ENCODE data around the gene INSRR.

INSRR gene

GRCh38 chr1:156847591-156848460 lies 11.1 kb downstream of the INSRR start:
- Histone ChIP-seq H3K4me3 (ENCODE audit: low read depth in 1 of 2, low read length in 2 of 2) (no peak overlapping the region), H2AFZ (ENCODE audit: low read depth, low read length) (no peak overlapping the region), H3K4me2 (ENCODE audit: insufficient read depth, low read length) (no peak overlapping the region)

GRCh38 chr1:156846643-156847042 lies 12.3 kb downstream of the INSRR start:
- DNase-seq (no peak), ATAC-seq (ENCODE audit: insufficient read depth, low read depth) (no peak)
- Histone ChIP-seq H3K36me3 (ENCODE audit: insufficient read depth, low read length) (no peaks in the 10 kb centered on the region), H3K9ac (ENCODE audit: low read depth, low read length) (no peak overlapping the region), H3K9me3 (ENCODE audit: insufficient read depth, low read length, severe bottlenecking) (no peaks in the 10 kb centered on the region), H3K79me2 (ENCODE audit: insufficient read depth, low read length) (no peaks in the 10 kb centered on the region), H2AFZ (ENCODE audit: low read depth, low read length) (no peak overlapping the region), H3K4me2 (ENCODE audit: insufficient read depth, low read length) (no peak overlapping the region), H3K4me1 (ENCODE audit: insufficient read depth, low read length) (no peaks in the 10 kb centered on the region), H3K27ac (ENCODE audit: low read length) (no peak overlapping the region), H3K27me3 (ENCODE audit: insufficient read depth, low read length, poor library complexity) (peaks cover 5% of the 10 kb centered on the region), H4K20me1 (ENCODE audit: insufficient read depth, low read length) (peaks cover 5% of the 10 kb centered on the region; the same call in 1 of the 2 replicates), H3K4me3 (ENCODE audit: low read depth in 1 of 2, low read length in 2 of 2) (no peak overlapping the region)
- TF ChIP-seq CTCF (IDR thresholded peaks at IDR 0.05; ENCODE audit: borderline replicate concordance, extremely low read depth, low read length, poor library complexity, severe bottlenecking) = no peak

More at GRCh38 chr1:156847591-156848460, 11.1 kb downstream of the INSRR start:
- DNase-seq (no peak), ATAC-seq (ENCODE audit: insufficient read depth, low read depth) (no peak)
- H4K20me1 ChIP-seq (ENCODE audit: insufficient read depth, low read length) = peaks cover 5% of the 10 kb centered on the region; the same call in 1 of the 2 replicates
- no peaks in the 10 kb centered on the region for H3K36me3 ChIP-seq (ENCODE audit: insufficient read depth, low read length)
- H3K4me1 ChIP-seq (ENCODE audit: insufficient read depth, low read length) = no peaks in the 10 kb centered on the region
- no peak overlapping the region for H3K27ac ChIP-seq (ENCODE audit: low read length)
- H3K9ac ChIP-seq (ENCODE audit: low read depth, low read length) = no peak overlapping the region
- no peaks in the 10 kb centered on the region for H3K9me3 ChIP-seq (ENCODE audit: insufficient read depth, low read length, severe bottlenecking)
- H3K27me3 ChIP-seq (ENCODE audit: insufficient read depth, low read length, poor library complexity) = peaks cover 5% of the 10 kb centered on the region
- TF ChIP-seq CTCF (IDR thresholded peaks at IDR 0.05; ENCODE audit: borderline replicate concordance, extremely low read depth, low read length, poor library complexity, severe bottlenecking) (no peak), EZH2 (IDR thresholded peaks at IDR 0.05; ENCODE audit: borderline replicate concordance, low read depth, low read length, severe bottlenecking) (no peak)
- no peaks in the 10 kb centered on the region for H3K79me2 ChIP-seq (ENCODE audit: insufficient read depth, low read length)

- TF ChIP-seq EZH2 (IDR thresholded peaks at IDR 0.05; ENCODE audit: borderline replicate concordance, low read depth, low read length, severe bottlenecking) = no peak
- TF ChIP-seq CTCF (IDR thresholded peaks at IDR 0.05; ENCODE audit: borderline replicate concordance, extremely low read depth, low read length, poor library complexity, severe bottlenecking) = no peak
Measured at GRCh38 chr1:156845953-156846545, 12.9 kb downstream of the INSRR start.

More at GRCh38 chr1:156845953-156846545, 12.9 kb downstream of the INSRR start:
- Histone ChIP-seq H3K4me3 (ENCODE audit: low read depth in 1 of 2, low read length in 2 of 2) (no peak overlapping the region), H3K27me3 (ENCODE audit: insufficient read depth, low read length, poor library complexity) (peaks cover 5% of the 10 kb centered on the region), H3K4me1 (ENCODE audit: insufficient read depth, low read length) (no peaks in the 10 kb centered on the region), H3K9ac (ENCODE audit: low read depth, low read length) (no peak overlapping the region), H3K27ac (ENCODE audit: low read length) (no peak overlapping the region), H3K36me3 (ENCODE audit: insufficient read depth, low read length) (no peaks in the 10 kb centered on the region), H3K4me2 (ENCODE audit: insufficient read depth, low read length) (no peak overlapping the region), H3K79me2 (ENCODE audit: insufficient read depth, low read length) (no peaks in the 10 kb centered on the region), H4K20me1 (ENCODE audit: insufficient read depth, low read length) (peaks cover 5% of the 10 kb centered on the region; the same call in 1 of the 2 replicates), H2AFZ (ENCODE audit: low read depth, low read length) (no peak overlapping the region), H3K9me3 (ENCODE audit: insufficient read depth, low read length, severe bottlenecking) (no peaks in the 10 kb centered on the region)
- DNase-seq (no peak), ATAC-seq (ENCODE audit: insufficient read depth, low read depth) (no peak)

Data from DND-41 (cell line).